ENCODE results near the gene SLC39A11. TPM values are rescaled to one million over a fixed set of nuclear protein-coding genes. Genes with fewer than 3 reads are reported as not detected.

SLC39A11 gene
- total RNA-seq, 1 experiment from 2014 or later = 15.2 TPM

DNA sequence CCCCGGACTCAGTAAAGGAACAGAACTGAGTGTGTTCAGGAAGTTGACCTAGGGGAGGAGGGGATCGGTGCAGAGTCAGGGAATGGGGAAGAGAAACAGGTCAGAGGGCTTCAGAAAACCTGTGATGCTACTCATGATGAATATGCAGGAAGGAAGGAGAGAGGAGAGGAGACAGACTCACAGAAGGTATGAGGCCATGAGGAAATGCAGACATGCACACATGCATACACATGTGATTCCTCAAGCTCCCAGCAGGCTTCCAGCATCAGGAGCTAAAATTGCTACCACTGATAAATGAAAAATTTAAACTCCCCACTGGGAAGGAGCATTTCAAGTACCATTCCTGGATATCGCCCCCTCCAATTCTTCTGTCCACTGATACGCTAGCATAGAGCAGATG, 262.6 kb downstream of the SLC39A11 start:
- no peak overlapping the region for H3K27ac ChIP-seq (ENCODE audit: insufficient read length, low read depth, low read length)
- no peak overlapping the region for H3K23ac ChIP-seq (ENCODE audit: insufficient read length, low read depth, low read length)
- no CpG with 5 or more reads among the region's 4 CpGs for WGBS (ENCODE audit: extremely low coverage, insufficient read length, low lambda C conversion rate)
- no peak overlapping the region for H2AFZ ChIP-seq (ENCODE audit: low read length)
- Mint-ChIP-seq H3K4me3 (no peak overlapping the region), H3K9me3 (peaks cover 21% of the 10 kb centered on the region in 2 experiments), H3K36me3 (ENCODE audit: insufficient read depth in 1 of 3, low read depth in 3 of 3) (peaks cover 13 to 15% (median 13%) of the 10 kb centered on the region in 3 experiments), H3K27me3 (ENCODE audit: low read depth) (no peaks in the 10 kb centered on the region; the same call in 1 of the 2 replicates), H3K27ac (no peak overlapping the region; a peak in 1 of 7 replicates), H3K4me1 (0 out of 4 replicates have a peak, but pooled peaks cover 2 to 3% of the 10 kb centered on the region in 2 experiments)
- no peaks in the 10 kb centered on the region for H3K23me2 ChIP-seq (ENCODE audit: insufficient read length, low read depth, low read length, poor library complexity, severe bottlenecking)
- H2BK15ac ChIP-seq (ENCODE audit: low read depth, low read length) = no peak overlapping the region
- H3K4me2 ChIP-seq (ENCODE audit: insufficient read depth, insufficient read length, low read length) = no peak overlapping the region
- H4K20me1 ChIP-seq (ENCODE audit: control insufficient read depth, insufficient read depth, insufficient read length) = no peaks in the 10 kb centered on the region
- no peak overlapping the region for H2AK5ac ChIP-seq (ENCODE audit: insufficient read length, low read length)
- no peak overlapping the region for H2BK120ac ChIP-seq (ENCODE audit: low read depth, low read length, poor library complexity, severe bottlenecking)
- no peak overlapping the region for H3K14ac ChIP-seq (ENCODE audit: insufficient read depth, low read length)
- no peaks in the 10 kb centered on the region for H3K4me1 ChIP-seq (ENCODE audit: insufficient read depth, low read length)
- H3T11ph ChIP-seq (ENCODE audit: low read length) = no peak overlapping the region
- H3K4ac ChIP-seq (ENCODE audit: low read depth, low read length) = no peak overlapping the region
- no peaks in the 10 kb centered on the region for H3K79me1 ChIP-seq (ENCODE audit: insufficient read depth, low read depth, low read length, poor library complexity, severe bottlenecking)
- H4K91ac ChIP-seq (ENCODE audit: insufficient read length, low read depth, low read length) = no peak overlapping the region
- H3K79me2 ChIP-seq (ENCODE audit: insufficient read depth, low read length) = no peaks in the 10 kb centered on the region
- no peak overlapping the region for H2BK20ac ChIP-seq (ENCODE audit: low read depth, low read length, poor library complexity, severe bottlenecking)
- H4K5ac ChIP-seq (ENCODE audit: insufficient read length, low read depth, low read length) = no peak overlapping the region
- no peak overlapping the region for H3K9ac ChIP-seq (ENCODE audit: extremely low read depth, insufficient read length, low read length)
- H3K27me3 ChIP-seq (ENCODE audit: insufficient read depth, low read length) = no peaks in the 10 kb centered on the region
- no peak for DNase-seq
- no peak overlapping the region for H2BK5ac ChIP-seq (ENCODE audit: insufficient read length, low read length)
- no peak overlapping the region for H3K56ac ChIP-seq (ENCODE audit: insufficient read length, low read depth, low read length)
- no peak overlapping the region for H3K18ac ChIP-seq (ENCODE audit: insufficient read length, low read depth, low read length)
- TF ChIP-seq, protein P1, sequence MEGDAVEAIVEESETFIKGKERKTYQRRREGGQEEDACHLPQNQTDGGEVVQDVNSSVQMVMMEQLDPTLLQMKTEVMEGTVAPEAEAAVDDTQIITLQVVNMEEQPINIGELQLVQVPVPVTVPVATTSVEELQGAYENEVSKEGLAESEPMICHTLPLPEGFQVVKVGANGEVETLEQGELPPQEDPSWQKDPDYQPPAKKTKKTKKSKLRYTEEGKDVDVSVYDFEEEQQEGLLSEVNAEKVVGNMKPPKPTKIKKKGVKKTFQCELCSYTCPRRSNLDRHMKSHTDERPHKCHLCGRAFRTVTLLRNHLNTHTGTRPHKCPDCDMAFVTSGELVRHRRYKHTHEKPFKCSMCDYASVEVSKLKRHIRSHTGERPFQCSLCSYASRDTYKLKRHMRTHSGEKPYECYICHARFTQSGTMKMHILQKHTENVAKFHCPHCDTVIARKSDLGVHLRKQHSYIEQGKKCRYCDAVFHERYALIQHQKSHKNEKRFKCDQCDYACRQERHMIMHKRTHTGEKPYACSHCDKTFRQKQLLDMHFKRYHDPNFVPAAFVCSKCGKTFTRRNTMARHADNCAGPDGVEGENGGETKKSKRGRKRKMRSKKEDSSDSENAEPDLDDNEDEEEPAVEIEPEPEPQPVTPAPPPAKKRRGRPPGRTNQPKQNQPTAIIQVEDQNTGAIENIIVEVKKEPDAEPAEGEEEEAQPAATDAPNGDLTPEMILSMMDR (conservative IDR thresholded peaks at IDR 0.05) = no peak
- H2BK12ac ChIP-seq (ENCODE audit: insufficient read length, low read depth, low read length) = no peak overlapping the region
- no peak overlapping the region for H4K8ac ChIP-seq (replicated peaks; ENCODE audit: insufficient read length, low read depth, low read length)
- H3K9me3 ChIP-seq (ENCODE audit: control insufficient read depth, low read depth, low read length) = peaks cover 7% of the 10 kb centered on the region
